Transverse colon (tissue), 4 donors: ENCODE measurements around the gene GCC1. TPM values are rescaled to one million over a fixed set of nuclear protein-coding genes. Genes with fewer than 3 reads are reported as not detected.

Experiments used
- DNase-seq: peaks from one replicate; pipeline ENCODE4 v3.0.0-alpha.2; 2019
- H3K27ac ChIP-seq, 4 donors: fragments of 200-600 bp; sonication (generic); 2 replicates each; pipeline ENCODE4 v1.5.1; 2016 to 2018; ENCODE audit warnings: inconsistent platforms in 4 of 4
- H3K27me3 ChIP-seq: fragments of 200-600 bp; sonication (generic); 2 replicates; pipeline ENCODE4 v1.5.1; 2017; ENCODE audit warnings: inconsistent platforms
- H3K36me3 ChIP-seq, 4 donors: fragments of 200-600 bp; sonication (generic); 2 replicates each; pipeline ENCODE4 v1.5.1; 2017 to 2019; ENCODE audit warnings: inconsistent platforms in 4 of 4
- H3K4me1 ChIP-seq, 4 donors: fragments of 200-600 bp; sonication (generic); 2 replicates each; pipeline ENCODE4 v1.5.1; 2017 to 2020; ENCODE audit warnings: inconsistent platforms in 4 of 4
- H3K4me3 ChIP-seq, 4 donors: fragments of 200-600 bp; sonication (generic); 1 replicate in 1 of 4; 2 replicates in 3 of 4; pipeline versions ENCODE4 v1.5.1 to v1.6.1; 2017 to 2019; ENCODE audit warnings: inconsistent platforms in 4 of 4
- H3K9me3 ChIP-seq, 2 donors: fragments of 200-600 bp; sonication (generic); 2 replicates each; pipeline ENCODE4 v1.5.1; 2017 to 2019; ENCODE audit warnings: inconsistent platforms in 2 of 2
- CTCF ChIP-seq, 5 experiments: fragments of 200-600 bp in 3 of 5; fragments of 450-650 bp in 2 of 5; sonication (generic) in 3 of 5; IDR thresholded peaks; 1 replicate in 2 of 5; 2 replicates in 3 of 5; pipeline ENCODE4 v1.5.1; 2016 to 2017; ENCODE audit warnings: antibody characterized with exemption in 5 of 5, inconsistent platforms in 3 of 5, mild to moderate bottlenecking in 2 of 5, moderate library complexity in 1 of 5
- EP300 ChIP-seq: sonication (generic); formaldehyde crosslinking; IDR thresholded peaks from one replicate; pipeline ENCODE4 v1.6.1; 2017; ENCODE audit warnings: antibody characterized with exemption, low read depth
- POLR2A ChIP-seq: fragments of 450-650 bp; IDR thresholded peaks from one replicate; pipeline ENCODE4 v1.6.1; 2016; ENCODE audit warnings: antibody characterized with exemption, mild to moderate bottlenecking, moderate library complexity
- POLR2AphosphoS5 ChIP-seq, 3 donors: sonication (generic); formaldehyde crosslinking; IDR thresholded peaks; one replicate each; pipeline ENCODE4 v1.6.1; 2016; ENCODE audit warnings: antibody characterized with exemption in 3 of 3
- WGBS, 2 donors: methylation state at CpG; one replicate each; pipeline ENCODE4 v1.1.5; 2018; ENCODE audit warnings: low coverage in 1 of 2; 5-methylcytosine and 5-hydroxymethylcytosine counted together
- in situ Hi-C, 4 donors: fragments of 200-750 bp; cut with MboI; loops; one replicate each; pipeline versions ENCODE4 v1.15.0 to v1.15.1; 2017; ENCODE audit warnings: low sequenced_read_pairs in 3 of 4, low pct_ligation_motif_present in 1 of 4, low pct_unique_long_range_greater_than_20kb in 1 of 4
- intact Hi-C: fragments of 100-400 bp; cut with DNase I; formaldehyde crosslinking; loops from one replicate; pipeline ENCODE4 v1.15.1; 2023; ENCODE audit warnings: low total_unique reads
- total RNA-seq, 4 donors: library from RNA; depleted of rRNA; stranded (reverse); fragments of >200 nt; gene quantifications; one replicate each; pipeline ENCODE4 v1.1.0, GENCODE V29; 2016

Gene GCC1
- total RNA-seq, 4 donors from 2014 or later: 10.3 to 20.5 (median 18.9) TPM

DNA sequence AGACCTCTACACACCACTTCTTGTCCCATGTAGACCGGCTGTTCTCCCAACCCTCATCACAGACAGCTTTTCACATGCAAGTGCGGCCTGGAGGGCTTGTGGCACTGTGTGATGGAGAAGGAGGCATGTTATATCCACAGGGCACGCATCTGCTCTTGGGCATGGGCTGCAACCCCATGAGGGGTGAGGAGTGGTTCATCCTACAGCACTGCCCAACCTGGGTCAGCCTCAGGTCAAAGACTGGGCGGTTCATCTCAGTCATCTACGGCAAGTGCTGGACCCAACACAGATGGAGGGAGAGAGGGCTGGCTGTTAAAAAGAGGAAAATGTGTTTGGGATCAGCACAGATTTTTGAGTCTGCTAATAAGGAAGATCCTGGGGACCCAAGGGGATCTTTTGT, 10.3 kb upstream of the GCC1 start:
- H3K4me3 ChIP-seq: no peak overlapping the region
- H3K36me3 ChIP-seq: peaks cover 0 to 11% (median 3%) of the 10 kb centered on the region in 4 donors
- H3K27me3 ChIP-seq: no peaks in the 10 kb centered on the region
- in situ Hi-C loops (loop anchor here in 1 of 4 donors (10.0 kb wide), 1 partner anchor 49 kb away; no protein-coding TSS in a partner anchor), intact Hi-C loops (loop anchor here (10.0 kb wide), 1 partner anchor 49 kb away; no protein-coding TSS in a partner anchor)
- TF ChIP-seq CTCF (IDR thresholded peaks at IDR 0.05) (no peak), POLR2AphosphoS5 (IDR thresholded peaks at IDR 0.05) (no peak), EP300 (no peak), POLR2A (no peak)
- no peak overlapping the region for H3K27ac ChIP-seq
- no peaks in the 10 kb centered on the region for H3K4me1 ChIP-seq
- DNase-seq: no peak
- no peaks in the 10 kb centered on the region for H3K9me3 ChIP-seq
- 96% methylated on average over 5 of the region's 5 CpGs; no CpG with 5 or more reads in 1 of the 2 donors for WGBS, 2 donors

DNA sequence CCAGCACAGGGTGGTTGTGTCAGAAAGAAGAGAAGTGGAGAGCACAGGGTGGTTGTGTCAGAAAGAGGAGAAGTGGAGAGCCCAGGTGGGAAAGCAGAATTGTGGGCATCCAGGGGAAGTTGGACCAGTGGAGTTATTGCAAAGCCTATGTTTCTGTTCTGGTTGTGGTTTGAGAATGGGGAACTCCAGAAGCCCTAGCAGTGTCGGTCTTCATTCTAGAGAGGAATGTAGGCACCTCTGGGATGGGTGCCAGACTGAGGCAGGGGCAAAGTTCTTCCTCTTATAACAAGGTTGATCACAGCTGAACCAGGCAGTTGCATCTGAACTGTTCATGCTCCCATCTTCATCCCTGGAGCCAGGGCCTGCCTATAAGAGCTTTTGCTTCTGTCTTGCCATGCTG, 9.1 kb upstream of the GCC1 start:
- in situ Hi-C loops (loop anchor here in 1 of 4 donors (10.0 kb wide), 1 partner anchor 50 kb away; no protein-coding TSS in a partner anchor), intact Hi-C loops (loop anchor here (10.0 kb wide), 1 partner anchor 50 kb away; no protein-coding TSS in a partner anchor)
- H3K27me3 ChIP-seq: no peaks in the 10 kb centered on the region
- H3K27ac ChIP-seq: no peak overlapping the region
- TF ChIP-seq POLR2AphosphoS5 (IDR thresholded peaks at IDR 0.05) (no peak), CTCF (IDR thresholded peaks at IDR 0.05) (no peak), POLR2A (no peak), EP300 (no peak)
- 46% methylated on average over 1 of the region's 1 CpG; no CpG with 5 or more reads in 1 of the 2 donors for WGBS, 2 donors
- peaks cover 2 to 7% (median 4%) of the 10 kb centered on the region in 4 donors for H3K4me1 ChIP-seq
- H3K4me3 ChIP-seq: no peak overlapping the region
- H3K36me3 ChIP-seq: peaks cover 0 to 16% (median 5%) of the 10 kb centered on the region in 4 donors
- peak; percentile 15 for DNase-seq
- no peaks in the 10 kb centered on the region for H3K9me3 ChIP-seq

- H3K27ac ChIP-seq: no peak overlapping the region
- TF ChIP-seq CTCF (IDR thresholded peaks at IDR 0.05) (no peak), POLR2AphosphoS5 (IDR thresholded peaks at IDR 0.05) (no peak)
- peaks cover 0 to 16% (median 5%) of the 10 kb centered on the region in 4 donors for H3K36me3 ChIP-seq
- peaks cover 6 to 18% (median 13%) of the 10 kb centered on the region in 4 donors for H3K4me1 ChIP-seq
- intact Hi-C loops (loop anchor here (10.0 kb wide), 1 partner anchor 52 kb away; no protein-coding TSS in a partner anchor), in situ Hi-C loops (loop anchor here in 1 of 4 donors (10.0 kb wide), 1 partner anchor 52 kb away; no protein-coding TSS in a partner anchor)
- H3K4me3 ChIP-seq: no peak overlapping the region
- 76 to 90% methylated on average over 3 to 4 of the region's 4 CpGs for WGBS, 2 donors
- no peaks in the 10 kb centered on the region for H3K9me3 ChIP-seq
- H3K27me3 ChIP-seq: no peaks in the 10 kb centered on the region
- no peak for DNase-seq
Observed at GRCh38 chr7:127592550-127592949, 7.2 kb upstream of the GCC1 start.

GRCh38 chr7:127591591-127591990, 6.2 kb upstream of the GCC1 start:
- TF ChIP-seq EP300 (no peak), CTCF (IDR thresholded peaks at IDR 0.05) (no peak), POLR2A (no peak), POLR2AphosphoS5 (IDR thresholded peaks at IDR 0.05) (no peak)
- no peak overlapping the region for H3K27ac ChIP-seq
- in situ Hi-C loops (loop anchor here in 1 of 4 donors (10.0 kb wide), 1 partner anchor 53 kb away; no protein-coding TSS in a partner anchor), intact Hi-C loops (loop anchor here (10.0 kb wide), 1 partner anchor 53 kb away; no protein-coding TSS in a partner anchor)
- no peak overlapping the region for H3K4me3 ChIP-seq
- H3K9me3 ChIP-seq: no peaks in the 10 kb centered on the region
- WGBS, 2 donors: 72 to 84% methylated on average over 6 of the region's 6 CpGs
- peaks cover 0 to 16% (median 5%) of the 10 kb centered on the region in 4 donors for H3K36me3 ChIP-seq
- no peaks in the 10 kb centered on the region for H3K27me3 ChIP-seq
- H3K4me1 ChIP-seq: peaks cover 6 to 20% (median 13%) of the 10 kb centered on the region in 4 donors
- DNase-seq: no peak
